HPDE6-E6E7 (cell line): ENCODE data around the gene DPH2.

Experiments
- DNase-seq: peaks from one replicate; pipeline ENCODE4 v3.0.0; 2011; ENCODE audit warnings: missing footprints; ENCODE audit errors: extremely low spot score

Gene DPH2

DNA sequence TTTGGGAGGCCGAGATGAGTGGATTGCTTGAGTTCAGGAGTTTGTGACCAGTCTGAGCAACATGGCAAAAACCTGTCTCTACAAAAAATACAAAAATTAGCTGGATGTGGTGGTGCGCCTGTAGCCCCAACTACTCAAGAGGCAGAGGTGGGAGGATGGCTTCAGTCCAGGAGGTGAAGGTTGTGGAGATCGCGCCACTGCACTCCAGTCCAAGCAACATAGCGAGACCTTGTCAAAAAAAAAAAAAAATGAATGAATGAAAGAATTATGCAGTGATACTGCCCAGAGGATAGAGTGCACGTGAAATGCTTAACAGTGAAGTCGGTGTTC is 429 bp upstream of the DPH2 start:
- DNase-seq, result no peak

DNA sequence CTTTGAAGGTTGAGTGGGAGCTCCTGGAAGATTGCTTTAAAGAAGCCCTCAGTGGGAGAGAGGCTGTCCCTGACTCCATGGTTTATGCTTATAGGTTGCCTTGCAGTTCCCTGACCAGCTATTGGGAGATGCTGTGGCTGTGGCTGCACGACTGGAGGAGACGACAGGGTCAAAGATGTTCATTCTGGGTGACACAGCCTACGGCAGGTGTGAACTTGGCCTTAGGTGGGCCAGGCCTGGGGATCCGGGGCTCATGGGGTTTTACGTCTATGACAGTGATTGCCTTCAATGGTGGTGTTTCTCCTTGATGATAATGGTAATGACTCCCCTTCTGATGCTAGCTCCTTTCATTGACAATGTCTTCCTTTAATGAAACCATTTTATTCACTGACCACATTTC is 692 bp downstream of the DPH2 start:
- no peak for DNase-seq

DNA sequence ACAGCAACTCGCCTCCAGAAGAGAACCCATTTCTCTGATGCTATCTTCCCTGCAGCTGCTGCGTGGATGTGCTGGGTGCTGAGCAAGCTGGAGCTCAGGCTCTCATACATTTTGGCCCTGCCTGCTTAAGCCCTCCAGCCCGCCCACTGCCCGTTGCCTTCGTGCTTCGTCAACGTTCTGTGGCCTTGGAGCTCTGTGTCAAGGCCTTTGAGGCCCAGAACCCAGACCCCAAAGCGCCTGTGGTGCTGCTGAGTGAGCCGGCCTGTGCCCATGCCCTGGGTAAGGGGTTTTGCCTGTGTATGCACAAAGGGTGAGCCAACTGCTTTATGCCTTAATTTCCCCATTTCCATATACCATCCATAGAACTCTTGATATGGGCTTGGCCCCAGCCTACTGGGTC is 1.1 kb downstream of the DPH2 start:
- DNase-seq, result no peak

DNA sequence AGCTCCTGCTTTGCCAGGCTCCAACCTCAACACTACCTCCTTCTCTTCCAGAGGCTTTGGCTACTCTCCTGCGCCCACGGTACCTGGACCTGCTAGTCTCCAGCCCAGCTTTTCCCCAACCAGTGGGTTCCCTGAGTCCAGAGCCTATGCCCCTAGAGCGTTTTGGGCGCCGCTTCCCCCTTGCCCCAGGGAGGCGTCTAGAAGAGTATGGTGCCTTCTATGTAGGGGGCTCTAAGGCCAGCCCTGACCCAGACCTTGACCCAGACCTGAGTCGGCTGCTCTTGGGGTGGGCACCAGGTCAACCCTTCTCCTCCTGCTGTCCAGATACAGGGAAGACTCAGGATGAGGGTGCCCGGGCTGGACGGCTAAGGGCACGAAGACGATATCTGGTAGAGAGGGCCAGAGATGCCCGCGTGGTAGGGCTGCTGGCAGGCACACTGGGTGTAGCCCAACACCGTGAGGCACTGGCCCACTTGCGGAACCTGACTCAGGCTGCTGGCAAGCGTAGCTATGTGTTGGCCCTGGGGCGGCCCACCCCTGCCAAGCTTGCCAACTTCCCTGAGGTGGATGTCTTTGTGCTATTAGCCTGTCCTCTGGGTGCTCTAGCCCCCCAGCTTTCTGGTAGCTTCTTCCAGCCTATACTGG is 1.6 kb downstream of the DPH2 start:
- no peak for DNase-seq

DNA sequence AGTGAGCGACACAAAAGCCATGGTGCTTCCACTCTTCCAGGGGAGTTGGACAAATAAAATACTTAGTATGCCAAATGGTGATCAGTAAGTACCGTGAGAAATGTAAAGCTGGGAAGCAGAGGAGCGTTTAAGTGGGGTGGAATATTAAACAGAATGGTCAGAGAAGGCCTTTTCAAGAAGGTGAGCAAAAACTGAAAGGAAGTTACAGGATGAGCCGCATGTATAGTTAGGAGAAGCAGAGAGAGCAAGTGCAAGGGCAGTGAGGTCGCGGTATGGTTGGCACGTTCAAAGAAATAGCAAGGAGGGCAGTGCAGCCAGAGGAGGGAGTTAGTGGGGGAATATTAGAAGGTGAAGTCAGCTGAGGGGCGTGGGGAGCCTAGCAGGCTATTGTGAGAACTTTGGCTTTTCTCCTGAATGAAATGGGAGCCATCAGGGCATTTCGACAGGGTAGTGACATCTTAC is 4.2 kb downstream of the DPH2 start:
- DNase-seq, result no peak

DNA sequence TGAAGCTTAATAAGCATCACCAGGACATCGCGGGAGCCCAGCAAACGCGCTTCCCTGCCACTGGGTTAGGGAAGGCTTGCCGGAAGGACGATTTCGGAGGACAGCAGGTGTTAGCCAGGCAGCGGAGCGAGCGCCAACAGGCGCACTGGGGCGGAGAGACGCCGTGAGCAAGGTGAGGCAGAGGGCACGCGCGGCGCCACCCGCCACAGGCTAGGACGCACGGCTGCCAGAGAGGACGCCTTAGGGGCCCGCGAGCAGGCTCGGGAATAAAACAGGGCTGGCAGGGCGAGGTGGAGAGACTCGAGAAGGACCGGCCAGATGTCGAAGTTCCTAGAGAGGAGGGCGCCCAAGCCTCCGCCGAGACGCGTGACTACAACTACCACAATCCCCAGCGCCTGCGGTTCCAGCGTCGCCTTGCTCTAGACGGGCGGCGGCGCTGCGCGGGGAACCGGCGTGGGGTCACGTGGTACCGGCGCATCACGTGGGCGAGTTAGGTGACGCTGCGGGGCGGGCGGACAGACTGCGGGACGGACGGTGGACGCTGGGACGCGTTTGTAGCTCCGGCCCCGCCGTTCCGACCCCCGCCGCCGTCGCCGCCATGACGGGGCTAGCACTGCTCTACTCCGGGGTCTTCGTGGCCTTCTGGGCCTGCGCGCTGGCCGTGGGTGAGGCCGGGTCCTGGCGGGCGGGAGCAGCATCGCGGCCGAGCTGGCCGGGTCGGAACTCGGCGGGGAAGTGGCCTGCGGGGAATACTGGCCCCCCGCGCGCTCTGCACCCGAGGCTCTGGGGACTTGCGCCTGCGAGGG is 4.8 kb downstream of the DPH2 start, which contains the start of gene ATP6V0B:
ATP6V0B (plus strand) TSS at position 518 of the 806 bp plus-strand sequence; CDS start at position 599, 81 bp downstream.
- DNase-seq, result peak; percentile 90

DNA sequence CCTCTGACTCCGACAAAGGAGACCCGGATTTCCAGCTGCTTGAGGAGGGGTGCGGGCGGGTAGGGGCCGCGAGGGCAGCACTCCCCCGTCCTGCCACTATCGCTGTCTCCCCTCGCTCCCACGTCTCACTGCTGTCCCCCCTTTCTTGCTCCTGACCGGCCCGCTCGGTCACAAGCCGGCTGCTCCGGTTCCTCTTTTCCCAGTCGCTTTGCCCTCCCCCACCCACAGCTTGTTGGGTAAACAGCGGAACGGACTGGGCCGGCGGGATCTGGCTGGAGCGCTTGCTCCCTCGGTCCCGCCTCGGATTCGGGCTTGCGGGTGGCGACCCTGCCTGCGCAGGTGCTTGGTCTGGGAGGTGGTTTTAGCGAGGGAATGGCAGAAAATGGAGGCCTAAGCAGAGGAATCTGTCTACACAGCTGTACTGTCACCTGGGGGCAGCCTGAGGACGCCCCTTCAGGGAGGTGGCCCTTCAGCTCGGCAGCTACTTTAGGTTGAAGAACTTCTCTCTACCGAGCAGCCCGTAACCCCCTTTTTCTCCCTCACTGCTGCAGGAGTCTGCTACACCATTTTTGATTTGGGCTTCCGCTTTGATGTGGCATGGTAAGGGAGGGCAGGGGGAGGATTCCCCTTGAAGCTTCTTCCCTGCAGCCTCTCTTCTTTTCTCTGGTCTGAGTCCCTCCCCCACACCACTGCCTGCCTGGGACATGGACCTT is 5.6 kb downstream of the DPH2 start:
- no peak for DNase-seq

DNA sequence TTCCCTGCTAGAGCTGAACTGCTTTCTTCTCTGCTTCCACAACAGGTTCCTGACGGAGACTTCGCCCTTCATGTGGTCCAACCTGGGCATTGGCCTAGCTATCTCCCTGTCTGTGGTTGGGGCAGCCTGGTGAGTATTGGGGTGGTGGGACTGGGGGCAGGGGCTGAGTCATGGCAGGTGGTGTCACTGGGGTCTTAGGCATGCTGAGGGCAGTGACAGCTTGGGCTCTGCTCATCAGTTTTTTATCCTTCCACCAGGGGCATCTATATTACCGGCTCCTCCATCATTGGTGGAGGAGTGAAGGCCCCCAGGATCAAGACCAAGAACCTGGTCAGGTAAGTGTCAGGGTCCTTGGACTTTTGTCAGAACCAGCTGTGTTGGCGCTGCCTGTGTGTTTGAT is 6.2 kb downstream of the DPH2 start:
- no peak for DNase-seq

DNA sequence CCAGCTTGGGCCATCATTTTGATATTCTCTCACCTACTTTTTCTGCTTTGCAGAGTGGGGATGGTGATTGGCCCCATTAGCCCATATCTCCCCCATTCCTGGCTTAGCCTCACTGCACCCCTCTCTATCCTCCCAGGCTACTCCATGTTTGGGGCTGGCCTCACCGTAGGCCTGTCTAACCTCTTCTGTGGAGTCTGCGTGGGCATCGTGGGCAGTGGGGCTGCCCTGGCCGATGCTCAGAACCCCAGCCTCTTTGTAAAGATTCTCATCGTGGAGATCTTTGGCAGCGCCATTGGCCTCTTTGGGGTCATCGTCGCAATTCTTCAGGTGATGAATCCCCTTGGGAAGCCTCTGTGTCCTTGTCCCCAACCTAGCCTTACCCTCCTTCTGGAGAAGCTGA is 7.1 kb downstream of the DPH2 start:
- DNase-seq, result no peak

DNA sequence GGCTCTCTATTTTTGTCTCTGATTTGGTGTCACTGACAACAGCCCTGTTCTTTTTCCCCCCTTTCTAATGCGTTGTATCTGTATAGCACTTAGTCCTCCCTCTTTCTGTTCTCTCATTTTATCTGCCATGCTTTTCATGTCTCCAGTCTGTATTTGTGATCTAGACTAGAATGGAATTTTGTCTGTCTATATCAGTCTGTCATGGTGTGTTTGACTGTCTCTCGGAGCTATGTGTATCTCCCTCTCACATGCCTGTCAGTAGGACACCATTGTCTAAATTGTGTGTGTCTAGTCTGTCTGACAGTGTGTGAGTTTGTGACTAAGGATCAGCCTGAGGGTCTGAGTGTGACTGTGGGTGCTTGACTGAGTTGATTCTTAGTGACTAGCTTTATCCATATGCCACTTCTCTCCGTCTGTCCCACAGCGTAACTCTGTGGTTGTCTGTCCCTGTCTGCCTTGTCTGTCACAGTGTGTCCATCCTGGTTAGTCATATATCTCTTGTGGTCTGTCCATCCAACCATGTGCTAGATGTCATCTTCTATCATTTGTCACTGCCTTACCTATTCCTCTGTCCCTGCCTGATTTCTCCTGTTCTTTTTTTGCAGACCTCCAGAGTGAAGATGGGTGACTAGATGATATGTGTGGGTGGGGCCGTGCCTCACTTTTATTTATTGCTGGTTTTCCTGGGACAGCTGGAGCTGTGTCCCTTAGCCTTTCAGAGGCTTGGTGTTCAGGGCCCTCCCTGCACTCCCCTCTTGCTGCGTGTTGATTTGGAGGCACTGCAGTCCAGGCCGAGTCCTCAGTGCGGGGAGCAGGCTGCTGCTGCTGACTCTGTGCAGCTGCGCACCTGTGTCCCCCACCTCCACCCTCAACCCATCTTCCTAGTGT is 7.8 kb downstream of the DPH2 start:
- DNase-seq, result no peak

DNA sequence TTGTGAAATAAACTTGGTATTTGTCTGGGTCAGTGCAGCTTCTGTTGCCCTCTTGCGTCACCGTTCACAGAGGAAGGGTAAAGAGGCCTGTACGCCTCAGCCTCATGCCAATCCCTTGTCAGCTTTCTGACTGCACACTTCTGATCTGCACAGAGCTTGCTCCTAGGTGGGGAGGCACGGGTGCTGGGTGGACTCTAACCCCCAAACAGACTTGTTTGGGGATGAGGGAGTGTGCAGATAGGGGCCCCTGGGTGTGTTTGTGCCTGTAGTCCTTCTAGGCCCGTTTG is 8.4 kb downstream of the DPH2 start:
- DNase-seq, result no peak

DNA sequence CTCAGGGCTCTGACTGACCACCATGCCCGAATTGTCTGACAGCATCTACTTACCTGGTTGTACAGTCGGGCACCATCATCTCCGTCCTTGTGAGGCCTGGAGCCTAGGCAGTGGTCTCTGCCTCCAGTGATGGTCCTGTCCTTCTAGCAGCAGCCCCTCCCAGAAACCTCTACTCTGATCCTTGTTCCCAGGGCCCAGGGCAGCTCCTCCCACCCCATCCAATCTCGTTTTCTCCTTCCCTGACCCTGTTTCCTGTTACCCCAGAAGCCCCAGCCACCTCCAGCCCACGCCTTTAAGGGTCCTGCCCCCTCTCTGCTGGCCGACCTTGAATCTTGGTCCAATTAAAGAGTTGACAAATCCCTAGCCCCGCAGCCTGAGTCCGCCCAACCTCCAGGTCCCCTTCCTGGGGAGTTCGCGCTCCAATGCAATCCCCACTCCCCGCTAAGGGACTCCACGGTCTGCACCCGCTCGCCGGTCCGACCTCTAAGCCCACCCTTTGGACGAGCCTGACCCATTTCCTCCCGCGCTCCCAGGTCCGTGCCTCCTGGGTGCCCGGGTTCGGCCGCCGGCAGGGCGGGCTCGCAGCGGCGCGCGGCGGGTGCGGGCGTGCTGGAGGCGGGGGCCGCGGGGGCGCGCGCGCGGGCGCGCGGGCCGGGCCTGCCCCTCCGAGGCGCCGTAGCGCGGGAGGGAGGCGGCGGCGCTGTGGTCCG is 8.9 kb downstream of the DPH2 start, which contains the start of gene B4GALT2:
B4GALT2 (plus strand) TSS at position 660 of the 710 bp plus-strand sequence. CDS start 1,951 bp downstream, outside the sequence.
- DNase-seq, result no peak

DNA sequence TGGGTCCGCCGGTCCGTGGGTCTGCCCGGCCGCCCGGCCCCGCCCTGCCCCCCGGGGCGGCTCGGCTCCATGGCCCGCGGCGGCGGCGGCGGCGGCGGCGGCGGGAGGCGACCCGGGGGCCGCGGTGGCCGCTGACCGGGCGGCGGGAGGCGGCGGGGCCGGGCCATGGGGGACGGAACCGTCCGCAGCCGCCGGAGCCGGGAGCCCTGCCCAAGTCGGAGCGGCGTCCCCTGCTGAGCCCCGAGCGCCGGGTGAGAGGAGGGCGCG is 9.4 kb downstream of the DPH2 start:
- DNase-seq, result no peak

DNA sequence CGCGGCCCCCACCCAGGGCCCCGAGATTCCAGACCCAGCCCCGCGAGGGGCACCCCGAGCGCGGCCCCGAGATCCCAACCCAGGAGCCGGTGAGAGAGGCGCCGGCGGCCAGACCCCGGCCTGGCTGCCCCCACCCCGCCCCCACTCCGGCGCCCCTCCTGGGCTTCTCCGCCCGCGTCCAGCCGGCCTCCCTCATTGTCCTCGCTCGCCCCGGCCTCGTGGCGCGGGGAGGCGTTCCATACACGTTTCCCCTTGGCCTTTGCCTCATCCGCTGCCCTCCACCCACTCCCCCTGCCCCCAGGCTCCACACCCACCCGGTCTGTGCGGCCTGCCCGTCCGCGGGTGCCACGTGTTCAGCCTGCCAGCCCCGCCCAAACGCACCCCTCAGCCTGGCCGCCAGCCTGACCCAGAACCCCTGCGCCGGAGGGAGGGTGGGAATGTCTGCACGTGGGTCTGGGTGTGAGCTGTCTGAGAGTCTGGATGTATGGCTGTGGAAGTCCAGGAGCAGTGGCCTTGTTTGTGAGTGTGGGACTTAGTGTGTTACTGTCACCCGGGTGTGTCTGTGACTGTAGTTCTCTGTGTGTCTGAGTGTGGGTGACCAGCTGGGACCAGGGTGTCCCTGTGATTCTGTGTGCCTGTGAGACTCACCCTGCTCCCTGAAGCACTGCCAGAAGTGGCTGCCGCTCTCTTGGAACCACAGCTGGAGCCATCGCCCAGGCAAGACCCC is 9.9 kb downstream of the DPH2 start:
- peak; percentile 45 for DNase-seq

DNA sequence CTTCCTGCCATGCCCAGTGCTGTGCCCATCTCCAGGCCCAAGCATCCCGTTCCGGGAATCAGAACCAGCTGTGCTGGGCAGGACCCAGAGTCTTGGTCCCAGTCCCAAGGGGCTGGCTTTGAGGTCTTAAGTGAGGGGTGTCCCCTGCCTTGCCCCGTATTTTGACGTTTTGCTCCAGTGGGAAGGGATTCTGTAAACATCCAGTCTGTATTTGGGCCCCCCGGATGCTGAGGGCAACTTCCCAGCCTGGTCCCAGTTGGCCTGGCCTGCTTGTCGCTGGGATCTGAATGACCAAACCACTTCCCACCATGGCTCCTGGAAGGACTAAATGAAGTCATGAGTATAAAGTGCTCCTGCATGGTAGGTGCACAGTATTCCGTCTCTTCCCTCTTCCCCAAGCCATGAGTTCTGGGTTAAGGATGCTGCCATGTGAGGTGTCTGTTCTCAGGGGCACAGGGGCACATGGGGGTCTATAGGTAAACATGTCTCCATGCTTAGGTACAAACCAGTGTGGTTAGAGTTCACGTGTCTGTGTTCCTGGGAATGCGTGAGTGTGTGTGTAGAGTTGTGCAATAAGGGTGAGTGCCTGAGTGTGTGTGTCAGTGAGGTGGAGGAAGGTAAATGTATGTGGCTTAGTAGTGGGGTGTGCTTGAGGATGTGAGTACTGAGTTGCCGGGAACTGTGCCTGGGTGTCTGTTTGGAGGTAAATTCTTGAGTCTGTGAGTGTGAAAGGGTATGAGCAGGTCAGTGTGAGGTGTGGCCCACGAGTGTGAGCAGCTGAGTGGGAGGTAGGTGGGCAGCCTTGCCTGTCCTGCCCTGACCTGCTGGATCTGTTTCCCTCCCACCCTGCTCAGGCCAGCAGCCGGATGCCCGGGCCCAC is 10.7 kb downstream of the DPH2 start:
- peak; percentile 60 for DNase-seq

DNA sequence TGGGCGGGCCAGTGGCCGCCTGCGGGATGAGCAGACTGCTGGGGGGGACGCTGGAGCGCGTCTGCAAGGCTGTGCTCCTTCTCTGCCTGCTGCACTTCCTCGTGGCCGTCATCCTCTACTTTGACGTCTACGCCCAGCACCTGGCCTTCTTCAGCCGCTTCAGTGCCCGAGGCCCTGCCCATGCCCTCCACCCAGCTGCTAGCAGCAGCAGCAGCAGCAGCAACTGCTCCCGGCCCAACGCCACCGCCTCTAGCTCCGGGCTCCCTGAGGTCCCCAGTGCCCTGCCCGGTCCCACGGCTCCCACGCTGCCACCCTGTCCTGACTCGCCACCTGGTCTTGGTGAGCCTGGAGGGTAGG is 11.3 kb downstream of the DPH2 start:
- peak; percentile 54 for DNase-seq

DNA sequence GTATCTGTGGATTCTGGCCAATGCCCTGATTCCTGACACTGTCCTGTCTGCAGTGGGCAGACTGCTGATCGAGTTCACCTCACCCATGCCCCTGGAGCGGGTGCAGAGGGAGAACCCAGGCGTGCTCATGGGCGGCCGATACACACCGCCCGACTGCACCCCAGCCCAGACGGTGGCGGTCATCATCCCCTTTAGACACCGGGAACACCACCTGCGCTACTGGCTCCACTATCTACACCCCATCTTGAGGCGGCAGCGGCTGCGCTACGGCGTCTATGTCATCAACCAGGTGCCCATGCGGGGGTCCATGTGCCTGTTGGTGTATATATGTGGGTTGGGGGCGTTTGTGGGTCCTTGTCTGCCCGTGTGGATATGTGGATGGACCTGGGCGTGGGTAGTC is 11.8 kb downstream of the DPH2 start:
- DNase-seq, result no peak

DNA sequence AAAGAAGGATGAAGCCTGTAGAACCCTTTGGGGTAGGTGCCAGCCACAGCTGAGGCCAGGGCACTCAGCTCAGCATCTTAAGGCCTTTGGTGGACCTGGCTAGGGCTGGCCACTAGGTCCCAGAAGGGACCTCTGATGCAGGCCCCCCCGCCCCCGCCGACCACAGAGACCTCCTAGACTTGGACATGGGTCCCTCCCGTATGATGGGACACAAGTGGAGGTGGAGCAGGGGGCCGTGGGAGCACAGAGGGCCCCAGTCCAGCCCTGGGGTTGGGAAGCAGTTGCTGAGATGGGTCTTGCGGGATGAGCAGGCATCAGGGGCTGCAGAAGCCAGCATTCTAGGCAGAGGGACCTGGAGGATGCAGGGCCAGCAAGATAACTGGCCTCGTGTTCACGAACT is 12.4 kb downstream of the DPH2 start:
- no peak for DNase-seq

DNA sequence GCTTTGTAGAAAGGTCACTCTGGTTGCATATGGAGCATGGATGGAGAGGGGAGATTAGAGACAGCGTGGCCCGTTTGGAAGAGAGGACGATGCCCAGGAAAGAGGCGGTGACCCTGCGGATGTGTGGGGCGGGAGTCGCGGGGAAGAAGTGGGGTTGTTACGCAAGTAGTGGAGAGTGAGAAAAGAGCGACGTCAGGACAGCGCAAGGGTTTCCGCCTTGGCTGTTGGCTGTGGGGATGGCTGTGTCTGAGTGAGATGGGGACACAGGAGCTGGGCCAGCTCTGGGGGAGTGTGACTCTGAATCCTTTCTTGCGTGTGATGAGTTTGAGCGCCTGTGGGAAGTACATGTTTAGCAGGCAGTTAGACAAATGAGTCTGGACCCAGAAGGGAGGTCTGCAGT is 13.0 kb downstream of the DPH2 start:
- DNase-seq, result no peak
